ENCODE data around the gene ACTR1B.
"Not testable (repeated sequence)": the region's sequence is repeated elsewhere in the genome, so short reads cannot be mapped to it uniquely, and the experiment has no call there.

The ACTR1B gene

DNA sequence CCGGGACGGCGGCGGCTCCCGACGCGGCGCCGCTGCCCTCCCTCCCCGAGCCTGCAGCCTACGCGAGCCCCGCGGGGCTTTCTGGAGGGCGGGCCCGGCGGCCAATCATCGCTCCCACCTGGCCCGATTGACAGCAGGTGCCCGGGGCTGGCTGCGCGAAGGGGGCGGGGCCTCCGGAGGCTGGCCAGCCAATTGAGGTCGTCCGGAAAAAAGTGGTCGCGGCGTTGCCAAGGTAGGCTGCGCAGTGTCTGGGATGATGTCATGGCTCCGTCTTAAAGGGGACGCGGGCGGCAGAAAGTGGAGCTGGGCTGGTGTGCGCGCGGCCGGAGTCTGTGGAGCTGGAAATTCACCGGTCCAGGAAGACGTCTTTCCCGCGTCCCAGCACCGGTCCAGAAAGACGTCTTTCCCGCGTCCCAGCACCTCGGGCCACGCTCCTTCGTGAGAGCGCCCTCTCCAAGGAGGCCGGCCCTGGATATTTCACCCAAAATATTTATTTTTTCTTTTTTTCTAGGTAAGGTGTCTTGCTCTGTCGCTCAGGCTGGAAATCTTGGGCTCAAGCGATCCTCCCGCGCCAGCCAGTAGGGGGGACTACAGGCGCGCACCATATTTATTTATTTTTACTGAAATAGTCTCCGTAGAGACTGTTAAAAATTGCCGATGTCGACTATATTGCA lies at the start of gene ACTR1B:
Gene ACTR1B (minus strand): TSS at position 83 of the 674 bp plus-strand sequence. CDS start 154 bp downstream, outside the sequence.
- DNase-seq: peak; percentile 96

- peak; percentile 56 for DNase-seq
Observed at GRCh38 chr2:97712693-97713295, 49.0 kb upstream of the ACTR1B start.

- DNase-seq: not testable (repeated sequence)
Observed at GRCh38 chr2:97712175-97712574, 48.3 kb upstream of the ACTR1B start.

DNA sequence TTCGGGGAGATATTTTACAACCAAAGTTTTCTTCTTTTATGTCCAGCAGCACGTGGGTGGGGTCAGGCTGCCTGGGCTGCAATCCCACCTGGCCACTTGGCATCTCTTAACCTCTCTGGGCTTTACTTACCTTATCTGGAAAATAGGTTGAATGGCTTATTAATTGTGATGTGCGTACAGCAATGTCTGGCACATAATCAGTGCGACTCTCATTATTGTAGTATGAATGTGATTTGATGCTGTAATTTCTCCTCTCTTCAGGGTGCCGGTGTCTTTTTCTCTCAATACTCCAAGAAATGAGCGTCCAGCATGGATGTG lies 47.5 kb upstream of the ACTR1B start:
- DNase-seq: no peak

GRCh38 chr2:97708608-97709007 lies 44.8 kb upstream of the ACTR1B start:
- no peak for DNase-seq

DNA sequence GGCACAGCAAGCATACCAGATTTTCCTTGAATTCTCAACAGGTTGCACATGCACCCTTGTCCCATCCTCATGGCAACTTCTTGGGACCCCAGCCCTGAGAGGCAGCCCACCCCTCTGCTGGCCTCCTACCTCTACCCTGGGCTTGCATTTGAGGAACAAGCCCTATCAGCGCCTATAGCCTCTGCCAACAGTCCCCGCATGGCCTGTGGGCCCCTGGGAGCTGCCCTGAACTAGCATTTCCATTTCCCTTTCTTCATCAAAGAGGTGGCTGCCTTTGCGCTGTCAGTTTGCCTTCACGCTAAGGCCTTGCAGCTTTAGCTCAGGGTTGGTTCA lies 44.2 kb upstream of the ACTR1B start:
- no peak for DNase-seq

DNA sequence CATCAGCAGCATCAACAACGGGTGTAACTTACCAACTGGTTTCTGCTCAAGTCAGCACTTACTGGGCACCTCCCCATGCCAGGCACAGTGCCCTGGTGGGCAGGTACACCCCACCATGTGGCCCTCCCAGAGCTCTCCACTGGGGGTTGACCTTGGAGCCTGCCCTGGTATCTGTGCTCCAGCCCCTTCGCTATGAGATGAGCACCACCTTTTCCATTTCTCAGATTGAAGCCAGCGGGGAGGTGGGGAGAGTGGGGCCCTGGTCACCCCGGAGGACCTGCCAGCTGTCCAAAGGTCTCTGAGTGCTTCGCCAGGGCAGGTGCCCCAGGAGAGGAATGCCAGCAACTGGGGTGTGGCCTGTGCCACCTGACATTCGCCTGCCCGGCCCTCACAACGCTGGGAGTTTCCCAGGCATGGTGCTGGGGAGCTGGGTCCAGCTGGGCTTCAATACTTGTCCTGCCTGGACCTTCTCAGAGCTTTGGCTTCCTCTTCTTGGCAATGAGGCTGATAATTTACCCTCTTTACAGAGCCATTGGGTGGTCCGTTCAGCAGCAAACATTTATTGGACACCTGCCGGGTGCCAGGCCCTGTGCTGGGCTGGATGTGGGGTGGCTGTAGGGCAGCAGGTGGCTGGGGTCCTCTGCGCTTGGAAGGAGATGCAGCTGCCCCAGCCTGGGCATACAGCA lies 43.7 kb upstream of the ACTR1B start:
- DNase-seq: no peak

GRCh38 chr2:97706708-97707345 lies 43.0 kb upstream of the ACTR1B start:
- DNase-seq: no peak

DNA sequence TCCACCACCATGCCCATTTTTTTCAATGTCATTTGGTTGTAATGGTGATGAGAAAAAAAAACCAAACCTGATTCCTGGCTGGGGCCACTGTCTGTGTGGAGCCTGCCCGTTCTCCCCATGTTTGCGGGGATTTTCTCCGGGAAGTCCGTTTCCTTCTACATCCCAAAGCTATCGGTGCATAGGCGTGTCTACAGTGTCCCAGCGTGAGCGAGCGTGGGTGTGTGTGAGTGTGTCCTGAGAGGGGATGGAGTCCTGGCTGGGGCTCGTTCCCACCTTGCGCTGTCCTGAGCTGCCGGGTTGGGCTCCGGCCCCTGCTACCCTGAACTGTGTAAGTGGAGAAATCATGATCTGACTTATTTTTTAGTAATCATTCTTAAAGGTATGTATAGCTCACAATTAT lies 42.3 kb upstream of the ACTR1B start:
- DNase-seq: no peak

DNA sequence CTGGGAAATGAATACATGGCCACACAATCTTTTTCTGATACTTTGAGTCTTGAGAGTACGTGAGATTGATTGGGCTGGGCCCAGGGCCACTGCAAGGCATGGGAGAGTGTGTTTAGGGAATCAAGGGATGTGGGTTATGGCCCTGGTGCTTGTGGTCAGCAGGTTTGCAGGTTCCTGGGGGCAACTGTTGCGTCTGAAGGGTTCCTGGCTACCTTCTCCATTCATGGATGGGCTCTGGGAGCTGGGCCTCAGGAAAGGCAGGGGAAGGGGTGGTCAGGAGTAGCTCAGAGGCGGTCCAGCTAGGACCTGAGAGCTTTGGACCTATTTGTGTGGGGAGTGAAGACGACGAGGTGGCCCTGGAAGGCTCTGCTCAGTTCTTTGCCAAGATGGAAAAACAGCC lies 41.1 kb upstream of the ACTR1B start:
- DNase-seq: no peak

GRCh38 chr2:97703741-97704140 lies 39.9 kb upstream of the ACTR1B start:
- DNase-seq: no peak

GRCh38 chr2:97702731-97703470 lies 39.1 kb upstream of the ACTR1B start:
- no peak for DNase-seq

DNA sequence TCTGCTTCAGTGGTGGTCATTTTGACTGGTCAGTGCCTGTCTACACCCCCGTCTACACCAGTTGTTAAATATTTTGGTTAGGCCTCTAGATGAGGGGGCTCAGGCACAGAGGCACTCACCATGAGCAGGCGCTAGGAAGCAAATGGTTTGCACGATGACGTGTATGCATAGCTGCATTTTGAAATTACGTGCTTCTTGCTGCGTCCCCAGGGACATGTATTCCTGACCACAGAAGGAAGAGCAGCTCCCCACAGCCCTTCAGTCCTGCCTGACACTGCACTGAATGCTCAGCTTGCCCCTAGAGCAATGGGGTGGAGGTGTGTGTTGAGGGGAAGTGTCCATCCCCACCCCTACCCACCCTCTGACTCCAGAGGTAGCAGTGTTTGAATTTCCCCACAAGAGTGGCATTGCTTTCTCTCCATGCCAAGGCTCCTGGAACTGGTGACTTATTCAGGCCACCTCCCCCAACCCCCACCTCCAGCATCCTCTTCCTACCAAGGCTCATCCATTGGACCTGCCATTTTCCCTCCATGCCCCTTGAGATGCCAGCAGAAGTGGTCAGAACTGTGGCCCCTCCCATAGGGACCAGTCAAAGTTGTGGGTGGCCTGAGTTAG lies 38.1 kb upstream of the ACTR1B start:
- DNase-seq: no peak

DNA sequence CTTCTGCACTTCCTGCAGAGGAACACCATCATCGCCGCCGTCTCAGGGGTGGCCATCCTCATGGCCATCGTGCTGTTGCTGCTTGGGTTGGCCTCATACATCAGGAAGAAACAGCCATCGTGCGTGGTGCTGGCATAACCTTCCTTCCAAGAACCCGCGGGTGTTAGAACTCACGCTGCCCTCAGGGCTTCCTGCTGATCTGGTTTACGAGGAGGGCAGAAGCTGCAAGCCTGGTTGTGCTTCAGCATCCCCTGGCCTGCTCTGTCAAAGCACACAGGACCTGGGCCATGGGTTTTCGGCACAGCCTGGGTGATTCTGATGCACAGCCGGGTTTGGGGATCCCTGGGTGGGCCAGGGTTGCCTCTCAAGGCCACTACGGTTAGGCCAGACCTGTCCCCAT lies 37.3 kb upstream of the ACTR1B start:
- no peak for DNase-seq

DNA sequence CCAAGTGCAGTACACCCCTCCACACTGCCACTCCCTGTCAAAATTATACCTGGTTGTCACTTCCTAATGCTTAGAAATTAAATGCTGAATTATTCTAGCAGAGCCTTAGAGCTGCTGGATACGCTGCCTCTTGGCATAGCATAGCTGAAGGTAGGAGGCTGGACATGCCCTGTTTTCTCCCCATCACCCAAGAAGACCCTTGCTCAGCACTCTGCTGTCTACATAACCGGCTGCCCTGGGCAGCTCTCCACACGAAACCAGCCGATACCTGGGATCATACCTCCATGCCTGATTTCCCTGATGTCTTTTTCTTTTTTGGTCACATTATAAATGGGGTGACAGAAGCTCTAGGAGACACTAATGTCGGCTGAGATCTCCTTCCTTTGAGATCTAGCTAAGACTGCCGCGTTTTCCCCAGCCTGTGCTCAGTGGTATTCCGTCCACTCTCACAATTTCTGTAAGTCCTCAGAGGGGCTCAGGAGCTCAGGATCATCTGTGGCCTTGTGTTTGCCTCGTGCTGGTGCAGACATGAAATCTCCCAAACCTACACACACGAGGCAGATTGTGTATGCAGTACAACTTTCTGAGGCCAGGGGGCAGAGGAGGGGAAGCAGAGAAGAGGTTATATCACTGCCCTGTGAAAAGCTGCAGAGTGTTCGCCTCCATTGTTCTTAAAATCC lies 36.1 kb upstream of the ACTR1B start:
- peak; percentile 29 for DNase-seq

GRCh38 chr2:97698530-97698929 lies 34.7 kb upstream of the ACTR1B start:
- DNase-seq: no peak

DNA sequence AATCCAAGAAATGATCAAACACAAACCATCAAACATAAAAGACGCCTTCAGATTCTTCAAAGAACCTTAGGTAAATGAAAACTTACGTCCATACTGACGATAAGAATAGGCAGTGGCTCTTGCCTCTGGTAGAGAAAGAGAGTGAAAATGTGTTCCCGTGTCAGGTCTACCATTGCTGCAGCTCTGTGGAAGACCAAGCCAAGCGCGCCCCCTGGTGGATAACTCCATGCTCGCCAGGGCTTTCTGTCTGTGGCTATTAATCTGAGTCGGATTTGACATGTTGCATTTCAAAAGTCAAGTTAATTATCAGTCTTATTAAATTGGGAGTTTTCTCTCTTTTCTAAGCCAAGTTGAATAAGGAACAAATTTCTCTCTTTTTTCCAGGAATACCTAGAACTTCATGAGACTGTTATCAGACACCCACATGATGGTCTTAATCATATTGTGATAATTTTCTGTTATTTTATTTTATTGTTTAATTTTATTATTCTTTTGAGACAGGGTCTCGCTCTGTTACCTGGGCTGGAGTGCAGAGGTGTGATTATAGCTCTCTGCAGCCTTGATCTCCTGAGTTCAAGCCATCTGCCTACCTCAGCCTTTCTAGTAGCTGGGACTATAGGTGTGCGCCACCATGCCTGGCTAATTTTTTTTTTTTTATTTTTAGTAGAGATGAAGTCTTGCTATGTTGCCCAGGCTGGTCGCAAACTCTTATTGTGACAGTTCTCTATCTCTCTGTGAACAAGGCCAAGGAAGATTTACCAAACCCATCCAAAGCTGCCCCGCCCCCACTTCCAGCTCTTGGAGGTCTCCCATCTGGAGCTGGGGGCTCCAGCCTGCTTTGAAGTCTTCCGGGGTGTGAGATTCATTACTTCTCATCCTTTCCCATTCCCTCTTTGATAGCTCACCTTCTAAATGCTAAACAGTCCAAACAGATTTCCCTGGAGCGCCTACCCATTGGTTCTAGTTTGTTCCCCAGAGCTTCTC lies 33.7 kb upstream of the ACTR1B start:
- peak; percentile 71 for DNase-seq

- DNase-seq: no peak
Observed at GRCh38 chr2:97695744-97696143, 31.9 kb upstream of the ACTR1B start.

DNA sequence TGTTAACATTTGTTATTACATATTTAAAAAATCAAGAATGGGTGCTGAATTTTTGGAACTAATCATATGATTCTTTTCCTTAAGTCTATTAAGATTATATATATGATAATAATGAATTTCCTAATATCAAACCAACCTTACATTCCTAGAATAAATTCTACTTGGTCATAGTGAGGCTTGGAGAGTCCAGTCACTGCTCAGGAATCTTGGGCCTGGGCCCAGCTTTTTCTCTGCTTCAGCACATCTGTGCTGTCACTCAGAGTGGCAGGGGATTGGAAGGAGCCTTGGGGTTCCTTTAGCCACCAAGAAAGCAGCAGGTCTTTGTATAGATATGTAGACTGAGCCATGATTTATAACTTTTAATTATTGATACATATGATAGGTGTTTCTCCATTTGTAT lies 29.6 kb upstream of the ACTR1B start:
- DNase-seq: no peak

- no peak for DNase-seq
Observed at GRCh38 chr2:97691166-97691565, 27.3 kb upstream of the ACTR1B start.
